Uterus (tissue), 2 donors: Measurements from ENCODE around the gene PRKG1.

Source experiments
- CTCF ChIP-seq, 4 experiments: fragments of 200-600 bp in 2 of 4; fragments of 450-650 bp in 2 of 4; sonication (generic) in 2 of 4; IDR thresholded peaks; one replicate each; pipeline ENCODE4 v1.5.1; 2016 to 2019; ENCODE audit warnings: antibody characterized with exemption in 4 of 4, mild to moderate bottlenecking in 2 of 4, moderate library complexity in 1 of 4
- POLR2A ChIP-seq, 2 donors: fragments of 450-650 bp; IDR thresholded peaks; one replicate each; pipeline ENCODE4 v1.6.1; 2016; ENCODE audit warnings: antibody characterized with exemption in 2 of 2, mild to moderate bottlenecking in 1 of 2, moderate library complexity in 1 of 2

GRCh38 chr10:52191049-52191448 is 1116.8 kb downstream of the PRKG1 start:
- TF ChIP-seq CTCF (IDR thresholded peaks at IDR 0.05) = no peak
- no peak for TF ChIP-seq POLR2A (IDR thresholded peaks at IDR 0.05)
